Cardiac fibroblast (primary cell): ENCODE measurements around the gene PTTG1IP.

Experiments
- DNase-seq, 2 donors: peaks; one replicate each; pipeline versions ENCODE4 v3.0.0 to v3.0.0-alpha.2; 2010; ENCODE audit warnings: low read depth in 2 of 2
- H3K4me3 ChIP-seq, 2 donors: replicated peaks in 1 of 2; 1 replicate in 1 of 2; 2 replicates in 1 of 2; pipeline ENCODE4 v1.5.1; 2011; ENCODE audit warnings: low read depth in 2 of 2, low read length in 2 of 2, mild to moderate bottlenecking in 2 of 2, moderate library complexity in 1 of 2
- CTCF ChIP-seq: IDR thresholded peaks from one replicate; pipeline ENCODE4 v1.5.1; 2011; ENCODE audit warnings: low read depth, mild to moderate bottlenecking, low read length, inconsistent platforms

The PTTG1IP gene

DNA sequence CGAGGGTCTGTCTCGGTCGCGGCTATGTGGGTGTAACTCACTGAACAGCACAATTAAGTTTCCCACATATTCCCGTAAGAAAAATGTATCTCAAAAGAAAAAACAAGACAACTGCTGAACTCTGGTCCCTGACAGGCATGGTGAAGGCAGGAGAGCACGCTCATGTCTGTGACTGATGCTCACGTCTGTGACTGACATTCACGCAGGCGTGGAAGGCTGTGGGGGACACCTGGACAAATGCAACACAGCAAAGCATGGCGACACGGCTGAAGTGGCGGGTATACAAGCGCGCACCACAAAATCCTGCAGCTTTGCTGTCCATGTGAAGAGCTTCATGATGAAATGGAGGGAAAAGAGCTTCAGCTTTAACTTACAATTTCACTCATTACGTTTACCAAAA lies 6.0 kb downstream of the PTTG1IP start:
- no peak for TF ChIP-seq CTCF
- DNase-seq: no peak
- H3K4me3 ChIP-seq: no peak overlapping the region

DNA sequence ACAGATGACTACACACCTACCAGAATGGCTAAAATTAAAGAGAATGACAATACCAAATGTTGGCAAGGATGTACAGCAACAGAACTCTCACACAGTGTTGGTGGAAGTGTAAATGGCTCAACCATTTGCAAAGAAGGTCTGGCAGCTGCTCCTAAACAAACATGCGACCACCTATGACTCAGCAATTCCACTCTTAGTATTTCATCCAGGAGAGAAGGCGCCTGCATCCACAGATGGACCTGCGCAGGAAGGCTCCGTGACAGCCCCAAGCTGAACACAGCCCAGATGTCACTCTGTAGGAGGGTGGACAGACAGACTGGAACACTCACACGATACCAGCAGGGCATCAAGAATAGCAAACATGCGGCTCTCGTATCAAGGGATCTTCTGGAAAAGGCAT lies 6.7 kb downstream of the PTTG1IP start:
- H3K4me3 ChIP-seq: no peak overlapping the region
- peak; percentile 64 to 75 for DNase-seq
- no peak for TF ChIP-seq CTCF

DNA sequence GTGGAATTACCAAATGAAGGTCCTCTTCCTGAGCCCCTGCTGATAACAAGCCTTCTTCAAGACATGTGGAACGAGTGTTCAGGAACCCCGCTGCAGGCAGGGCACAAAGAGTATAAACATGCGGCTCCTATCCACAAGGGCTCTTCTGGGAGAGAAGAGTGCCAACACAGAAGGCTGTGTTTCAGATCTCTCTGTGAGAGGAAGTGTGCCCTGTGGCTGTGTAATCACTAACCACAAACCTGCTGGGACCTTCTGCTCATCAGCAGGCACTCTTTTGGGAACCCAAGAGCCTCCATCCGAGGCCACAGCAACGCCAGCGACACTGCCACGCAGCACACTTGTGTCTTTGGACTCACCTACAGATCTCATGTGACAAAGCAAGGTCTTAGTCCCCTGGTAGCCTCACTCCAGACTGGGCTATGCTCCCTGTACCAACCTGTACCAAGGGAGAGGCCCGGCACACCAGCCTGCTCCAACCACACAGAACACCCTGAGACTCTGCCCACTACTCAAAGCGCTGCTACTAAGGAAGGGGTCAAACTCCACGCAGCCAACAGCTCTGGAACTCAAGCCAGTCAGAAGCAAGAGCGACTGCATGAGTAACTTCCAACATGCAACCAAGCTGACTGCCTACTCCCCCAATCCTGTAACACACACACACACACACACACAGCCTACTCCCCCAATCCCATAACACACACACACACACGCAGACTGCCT lies 7.8 kb downstream of the PTTG1IP start:
- no peak for TF ChIP-seq CTCF
- DNase-seq: peak in 1 of 2 donors; percentile 23
- H3K4me3 ChIP-seq: no peak overlapping the region

DNA sequence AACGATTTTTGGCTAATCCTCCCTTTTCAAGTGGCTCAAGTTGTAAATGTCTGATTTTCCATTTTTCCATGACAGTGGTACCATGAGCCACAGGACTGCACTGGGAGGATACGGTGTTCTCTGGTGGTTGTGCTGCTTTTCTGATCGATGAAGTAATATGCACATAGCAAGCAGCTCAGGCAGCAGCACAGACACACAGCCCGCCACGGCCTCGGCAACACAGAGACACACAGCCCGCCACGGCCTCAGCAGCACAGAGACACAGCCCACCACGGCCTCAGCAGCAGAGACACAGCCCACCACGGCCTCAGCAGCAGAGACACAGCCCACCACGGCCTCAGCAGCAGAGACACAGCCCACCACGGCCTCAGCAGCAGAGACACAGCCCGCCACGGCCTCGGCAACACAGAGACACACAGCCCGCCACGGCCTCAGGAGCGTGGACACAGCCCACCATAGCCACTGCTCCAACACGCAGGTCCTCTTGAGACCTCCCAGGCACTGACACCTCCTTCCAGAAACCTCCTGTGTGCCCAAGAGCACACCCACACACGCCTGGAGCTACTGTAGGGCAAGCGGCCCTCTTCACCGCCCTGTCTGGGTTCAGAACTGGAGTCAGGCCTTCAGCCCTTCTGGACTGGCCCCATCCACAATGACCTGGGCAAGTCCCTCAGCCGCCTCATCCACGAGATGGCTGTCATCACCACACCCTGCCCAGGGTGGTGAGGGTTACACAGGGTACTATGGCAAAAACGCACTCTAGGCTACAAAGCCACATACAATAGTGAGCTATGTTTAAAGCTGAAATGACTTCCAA lies 10.4 kb downstream of the PTTG1IP start:
- no peak overlapping the region for H3K4me3 ChIP-seq
- no peak for TF ChIP-seq CTCF
- no peak for DNase-seq

DNA sequence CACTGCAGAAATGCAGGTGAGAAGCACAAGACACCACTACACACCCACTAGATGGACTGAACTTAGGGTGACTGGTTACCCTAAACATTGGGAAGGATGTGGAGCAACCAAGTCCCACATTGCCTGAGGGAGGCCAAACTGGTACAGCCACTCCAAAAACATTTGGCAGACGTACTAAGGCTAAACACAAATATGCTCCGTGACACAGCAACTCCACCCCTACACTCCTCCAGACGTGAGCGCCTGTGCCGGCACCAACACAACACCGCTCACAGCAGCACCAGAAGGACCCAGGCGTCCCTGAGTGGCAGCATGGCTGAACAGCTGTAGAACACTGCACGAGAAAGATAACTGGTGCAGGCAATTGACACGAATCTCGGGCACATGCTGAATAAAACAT lies 14.7 kb downstream of the PTTG1IP start:
- TF ChIP-seq CTCF: no peak
- no peak overlapping the region for H3K4me3 ChIP-seq
- DNase-seq: no peak

- DNase-seq: no peak
- H3K4me3 ChIP-seq: no peak overlapping the region
- no peak for TF ChIP-seq CTCF
Measured at GRCh38 chr21:44858291-44858690, 15.2 kb downstream of the PTTG1IP start.
